GM21515 (cell line): Measurements from ENCODE around the gene DLGAP1.

Source experiments
- ATAC-seq: cut with Tn5 transposase; IDR thresholded peaks from one replicate; pipeline ENCODE4 v1.9.1; 2021; ENCODE audit not compliant: unreplicated experiment

Gene DLGAP1

DNA sequence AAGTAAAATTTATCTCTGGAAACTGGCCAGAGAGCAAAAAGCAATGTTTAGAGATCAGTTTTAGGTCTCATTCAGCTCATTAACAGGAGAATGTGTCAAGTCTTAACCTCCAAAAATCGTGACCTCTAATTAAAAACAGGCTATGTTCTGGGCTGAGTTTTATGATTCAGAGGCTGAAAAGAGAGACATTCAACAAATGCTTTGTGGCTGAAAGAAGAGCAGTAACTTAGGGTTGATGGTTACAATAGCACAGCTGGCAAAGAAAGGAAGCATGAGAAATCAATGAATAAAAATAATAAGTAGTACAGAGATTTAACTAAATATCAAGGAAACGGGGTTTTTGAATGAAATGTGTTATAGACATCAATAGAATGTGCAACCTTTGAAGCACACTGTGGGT is 992.1 kb downstream of the DLGAP1 start:
- ATAC-seq = no peak

DNA sequence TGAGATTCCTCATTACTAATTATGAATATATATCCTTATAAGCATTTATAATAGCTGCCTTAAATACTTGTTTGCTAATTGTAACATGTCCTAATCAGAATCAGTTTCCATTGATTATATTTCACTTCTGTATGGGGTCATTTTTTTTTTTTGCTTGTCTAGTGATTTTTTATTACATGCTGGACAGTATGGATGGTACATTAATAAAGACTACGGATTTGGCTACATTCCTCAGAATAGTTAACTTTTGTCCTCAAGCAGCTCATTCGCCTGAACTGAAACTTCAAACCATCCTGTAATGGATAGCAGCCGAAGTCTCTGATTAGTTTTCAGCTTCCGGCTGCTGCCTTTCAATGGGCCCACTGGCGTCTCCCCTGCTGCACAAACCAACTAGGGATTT is 993.4 kb downstream of the DLGAP1 start:
- no peak for ATAC-seq

DNA sequence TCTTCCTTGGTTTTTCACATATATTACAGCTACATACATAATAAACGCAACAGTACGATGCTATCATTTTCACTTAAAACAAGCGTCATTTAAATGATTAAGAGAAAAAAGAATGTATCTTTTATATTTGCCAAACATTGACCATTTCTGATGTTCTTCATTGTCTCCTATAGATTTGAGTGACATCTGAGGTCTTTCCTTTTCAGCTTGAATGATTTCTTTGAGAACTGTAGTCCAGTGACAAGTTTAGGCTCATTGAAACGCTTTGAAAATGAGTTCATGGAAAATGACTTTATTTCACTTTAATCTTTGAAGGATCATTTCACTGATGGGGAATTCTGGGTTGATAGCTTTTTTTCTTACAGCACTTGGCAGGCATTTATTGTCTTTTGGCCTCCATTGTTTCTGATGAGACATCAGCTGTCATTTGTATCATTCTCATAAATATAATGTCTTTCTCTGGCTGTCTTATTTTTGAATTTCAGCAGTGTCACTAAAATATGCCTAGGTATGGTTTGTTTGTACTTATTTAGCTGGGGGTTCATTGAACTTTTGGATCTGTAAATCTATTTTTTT is 994.2 kb downstream of the DLGAP1 start:
- no peak for ATAC-seq

DNA sequence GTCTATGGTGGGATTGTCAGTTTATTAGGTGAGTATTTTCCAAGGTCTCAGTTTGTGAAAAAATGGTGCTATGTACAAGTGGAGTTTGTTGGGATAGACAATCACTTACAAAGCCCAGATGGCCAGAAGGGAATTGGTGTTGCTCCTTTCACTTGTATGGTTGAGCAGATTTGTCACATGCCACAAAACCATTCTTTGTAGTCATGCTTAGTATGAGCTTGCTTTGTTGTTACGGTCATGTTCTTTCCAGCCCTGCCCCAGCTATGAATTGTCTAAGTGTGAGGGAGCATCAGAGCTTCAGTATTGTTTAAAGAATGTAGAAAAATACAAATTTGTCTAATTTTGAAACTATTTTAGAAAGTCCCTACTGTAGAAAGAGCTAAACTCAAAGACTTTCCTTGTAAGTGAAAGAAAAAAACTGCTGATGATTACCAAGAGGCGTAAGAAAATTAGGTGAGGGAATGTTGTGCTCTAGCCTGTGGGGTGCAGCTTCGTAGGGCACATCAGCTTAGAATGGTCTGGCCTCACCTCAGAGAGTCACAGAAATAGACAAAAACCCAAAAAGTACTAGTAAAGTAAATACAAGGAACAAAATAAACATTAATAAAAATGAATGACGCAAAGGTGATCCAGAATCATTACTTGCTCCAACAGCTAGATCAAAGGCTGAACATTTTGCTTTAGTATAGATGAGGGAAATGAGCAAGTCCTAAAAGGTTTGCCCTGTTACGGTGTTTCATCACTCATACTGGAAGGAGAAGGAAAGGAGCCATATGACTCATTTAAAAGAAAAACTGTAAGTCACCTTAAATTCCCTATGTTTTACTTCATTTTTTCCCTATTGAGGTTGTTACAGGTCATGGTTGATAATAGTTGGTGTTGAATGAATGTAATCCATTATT is 995.9 kb downstream of the DLGAP1 start:
- ATAC-seq = no peak

DNA sequence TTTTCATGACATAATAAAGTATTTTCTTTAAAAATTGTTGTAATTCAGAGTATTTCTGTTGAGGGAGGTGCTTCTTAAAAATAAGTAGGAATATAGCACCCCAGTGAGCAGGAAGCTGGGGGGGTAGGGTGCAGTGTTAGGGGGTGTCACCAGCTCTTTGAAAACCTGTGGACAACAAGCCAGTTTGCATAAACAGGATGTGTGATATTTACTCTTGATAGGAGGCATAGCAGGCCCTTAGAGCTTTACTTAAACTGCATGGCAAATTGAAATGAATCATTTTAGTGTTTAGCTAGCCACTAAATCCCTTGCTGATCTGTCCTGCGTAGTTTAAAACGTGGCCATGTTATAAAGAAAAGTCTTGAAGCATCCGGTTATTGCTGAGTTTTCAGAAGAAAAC is 996.7 kb downstream of the DLGAP1 start:
- no peak for ATAC-seq

DNA sequence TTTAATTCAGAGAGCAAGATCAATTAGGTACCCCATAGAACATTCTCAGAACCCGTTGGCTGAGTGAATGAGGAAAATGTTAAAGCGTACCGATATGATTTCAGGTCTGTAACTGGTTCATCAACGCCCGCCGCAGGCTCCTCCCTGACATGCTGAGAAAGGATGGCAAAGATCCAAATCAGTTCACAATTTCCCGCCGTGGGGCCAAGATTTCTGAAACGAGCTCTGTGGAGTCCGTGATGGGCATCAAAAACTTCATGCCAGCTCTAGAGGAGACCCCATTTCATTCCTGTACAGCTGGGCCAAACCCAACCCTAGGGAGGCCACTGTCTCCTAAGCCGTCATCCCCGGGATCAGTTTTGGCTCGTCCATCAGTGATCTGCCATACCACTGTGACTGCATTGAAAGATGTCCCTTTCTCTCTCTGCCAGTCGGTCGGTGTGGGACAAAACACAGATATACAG is 997.8 kb downstream of the DLGAP1 start:
- no peak for ATAC-seq

DNA sequence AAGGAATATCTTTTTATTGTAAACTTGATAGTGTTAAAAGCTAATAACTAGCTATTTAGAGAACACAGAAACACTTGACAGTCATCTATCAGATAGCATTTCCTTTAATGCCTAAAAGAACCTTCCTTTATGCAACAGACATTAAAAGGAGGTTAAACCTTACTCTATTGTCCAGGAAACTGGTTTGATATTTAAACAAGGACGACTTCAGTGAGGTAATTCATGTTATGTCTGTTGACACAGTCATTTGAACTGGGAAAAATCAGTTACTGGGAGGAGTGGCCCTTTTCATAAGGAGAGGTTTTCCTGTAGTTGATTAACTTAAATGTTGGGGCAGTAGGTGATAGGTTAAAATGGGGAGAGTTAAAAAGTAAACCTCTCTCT is 998.4 kb downstream of the DLGAP1 start:
- no peak for ATAC-seq

DNA sequence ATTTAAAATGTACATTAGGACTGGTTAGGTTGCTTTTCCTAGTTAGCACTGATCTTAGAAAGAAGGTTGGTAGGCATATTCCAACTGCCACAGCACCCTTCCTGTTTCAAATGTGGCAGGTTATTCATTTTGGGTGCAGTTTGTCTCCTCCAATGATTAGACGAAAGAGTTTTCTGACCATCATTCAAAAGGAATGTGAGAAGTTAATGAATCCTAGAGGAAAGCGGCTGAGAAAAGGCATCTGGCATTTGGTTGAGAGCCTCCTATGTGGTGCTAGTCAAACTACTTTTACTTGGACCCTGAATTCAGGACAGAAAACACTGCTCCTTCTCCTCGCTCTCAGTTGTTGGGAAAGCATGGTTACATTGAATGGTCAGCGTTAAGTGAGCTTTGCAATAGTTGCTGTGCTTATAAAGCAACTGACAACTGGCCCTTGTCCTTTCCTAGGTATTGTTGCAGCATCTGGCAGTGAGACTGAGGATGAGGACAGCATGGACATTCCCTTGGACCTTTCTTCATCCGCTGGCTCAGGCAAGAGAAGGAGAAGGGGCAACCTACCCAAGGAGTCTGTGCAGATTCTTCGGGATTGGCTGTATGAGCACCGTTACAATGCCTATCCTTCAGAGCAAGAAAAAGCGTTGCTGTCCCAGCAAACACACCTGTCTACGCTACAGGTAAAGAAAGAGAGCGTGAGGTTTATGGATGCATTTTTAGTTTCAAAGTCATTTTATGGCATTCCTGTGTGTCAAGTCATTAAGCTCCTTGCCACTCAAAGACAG is 999.0 kb downstream of the DLGAP1 start:
- ATAC-seq = no peak

DNA sequence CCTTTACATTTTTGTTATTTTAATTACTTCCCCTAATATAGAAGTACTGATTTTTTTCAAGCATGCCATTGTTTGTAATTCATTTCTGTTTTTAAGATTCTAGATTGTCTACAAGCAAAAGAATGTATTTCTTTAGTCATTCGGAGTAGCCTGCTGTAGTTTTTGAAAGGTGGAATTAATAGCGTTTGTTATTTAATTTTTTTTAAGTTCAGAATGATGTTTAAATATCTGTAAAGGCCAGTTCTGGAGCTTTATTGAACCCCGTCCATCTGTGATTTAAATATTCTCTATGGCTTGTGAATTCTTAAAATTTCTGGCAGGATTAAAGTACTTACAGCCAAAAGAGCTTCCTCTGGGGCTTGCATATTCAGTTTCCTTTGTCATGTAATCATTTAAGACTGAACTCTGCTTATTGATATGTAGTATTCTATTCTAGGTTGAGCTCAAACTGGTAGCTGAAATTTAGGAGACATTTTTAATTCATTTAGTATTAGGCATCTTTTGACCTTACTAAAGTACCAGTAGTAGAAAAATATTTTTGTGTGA is 999.9 kb downstream of the DLGAP1 start:
- ATAC-seq = no peak

DNA sequence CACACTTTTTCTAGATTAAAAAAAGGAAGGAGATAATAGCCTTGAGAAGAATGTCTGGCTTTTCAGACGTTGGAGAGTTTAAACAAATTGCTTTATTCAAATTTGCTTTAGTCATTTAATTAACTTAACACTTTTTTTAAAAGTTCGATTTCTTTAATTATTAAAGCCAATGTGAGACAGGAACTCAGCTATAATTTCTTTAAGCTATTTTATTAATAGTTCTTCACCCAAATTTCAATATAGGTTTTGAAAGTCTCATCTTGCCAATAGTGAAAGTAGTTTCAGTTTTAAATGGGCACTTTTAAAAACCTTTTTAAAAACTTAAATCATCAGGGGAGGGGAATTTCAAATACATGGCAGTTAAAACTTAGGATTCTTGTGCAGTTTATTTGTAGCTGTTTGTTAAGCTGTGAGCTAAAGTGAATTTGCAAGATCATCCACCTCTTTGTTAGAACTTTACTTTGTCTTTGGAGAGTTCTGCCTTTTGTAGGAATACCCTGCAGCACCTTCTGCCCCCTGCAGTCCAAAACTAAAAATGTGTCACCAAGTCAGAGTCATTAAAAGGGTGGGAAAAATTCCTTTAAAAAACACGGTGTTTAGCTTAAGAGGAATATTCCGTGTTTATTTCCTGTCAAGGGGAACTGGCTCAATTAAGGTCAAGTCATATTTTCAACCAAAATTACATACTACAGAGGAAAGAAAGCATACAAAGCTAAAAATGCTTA is 1000.6 kb downstream of the DLGAP1 start:
- ATAC-seq = no peak

DNA sequence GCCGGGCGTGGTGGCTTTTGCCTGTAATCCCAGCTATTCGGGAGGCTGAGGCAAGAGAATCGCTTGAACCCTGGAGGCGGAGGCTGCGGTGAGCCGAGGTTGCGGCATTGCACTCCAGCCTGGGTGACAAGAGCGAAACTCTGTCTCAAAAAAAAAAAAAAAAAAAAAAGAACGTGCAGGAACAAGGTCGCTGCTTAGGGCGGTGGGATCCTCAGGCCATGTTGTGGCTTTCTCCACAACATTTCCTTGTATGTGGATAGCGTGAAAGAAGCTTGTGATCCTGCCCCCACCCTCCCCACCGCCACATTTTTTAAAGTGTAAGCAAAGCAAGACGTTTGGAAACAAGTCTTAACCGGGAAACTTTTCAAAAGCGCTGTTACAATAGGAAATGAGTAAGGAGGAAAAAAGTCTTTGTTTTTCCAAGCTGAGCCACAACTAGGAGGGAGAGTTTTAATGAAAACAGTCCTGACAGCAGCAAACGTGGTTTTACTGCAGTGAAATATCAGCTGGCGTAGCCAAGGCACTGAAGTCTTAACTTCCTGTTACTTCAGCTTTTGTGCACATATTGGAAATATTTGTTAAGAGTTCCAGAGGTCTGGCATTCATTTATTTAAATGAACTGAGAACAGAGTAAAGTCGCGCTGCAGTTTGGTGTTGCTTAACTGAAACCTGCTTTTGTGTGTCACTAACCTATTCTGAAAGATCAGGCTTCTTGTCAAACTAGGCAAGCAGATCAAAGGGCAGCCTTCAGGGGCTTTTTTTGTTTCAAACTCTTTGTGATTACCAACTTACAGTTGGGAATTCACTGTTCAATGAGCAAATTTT is 1001.4 kb downstream of the DLGAP1 start:
- ATAC-seq = no peak

DNA sequence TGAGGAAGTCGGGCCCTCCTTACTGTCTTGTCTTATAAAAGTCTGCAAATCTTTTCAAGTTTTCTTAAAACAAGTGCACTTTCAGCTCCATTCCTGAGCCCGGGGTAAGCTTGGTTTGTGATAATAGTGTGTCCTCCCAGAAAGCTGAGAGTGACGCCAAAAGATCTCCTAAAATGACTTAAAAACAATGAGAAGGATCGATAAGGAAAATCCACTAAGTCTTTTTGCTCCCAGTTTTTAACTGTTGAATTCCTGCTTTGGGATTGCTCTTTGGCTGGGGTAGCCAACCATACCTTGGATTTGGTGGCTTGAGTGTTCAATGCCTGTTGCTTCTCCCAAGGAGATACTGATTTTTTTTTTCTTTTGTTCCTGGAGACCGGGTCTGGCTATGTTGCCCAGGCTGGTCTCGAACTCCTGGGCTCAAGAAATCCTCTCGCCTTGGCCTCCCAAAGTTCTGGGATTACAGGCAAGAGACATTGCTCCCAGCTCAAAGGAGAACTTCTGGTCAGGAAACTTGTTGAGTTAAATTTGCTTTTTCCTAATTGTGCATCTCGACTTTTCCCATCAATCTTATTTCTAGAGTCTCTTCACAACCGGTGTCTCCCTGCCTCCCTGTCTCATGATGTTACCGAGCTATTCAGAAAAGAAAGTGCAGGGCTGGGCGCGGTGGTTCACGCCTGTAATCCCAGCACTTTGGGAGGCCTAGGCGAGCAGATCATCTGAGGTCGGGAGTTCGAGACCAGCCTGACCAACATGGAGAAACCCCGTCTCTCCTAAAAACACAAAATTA is 1002.2 kb downstream of the DLGAP1 start:
- ATAC-seq = no peak

DNA sequence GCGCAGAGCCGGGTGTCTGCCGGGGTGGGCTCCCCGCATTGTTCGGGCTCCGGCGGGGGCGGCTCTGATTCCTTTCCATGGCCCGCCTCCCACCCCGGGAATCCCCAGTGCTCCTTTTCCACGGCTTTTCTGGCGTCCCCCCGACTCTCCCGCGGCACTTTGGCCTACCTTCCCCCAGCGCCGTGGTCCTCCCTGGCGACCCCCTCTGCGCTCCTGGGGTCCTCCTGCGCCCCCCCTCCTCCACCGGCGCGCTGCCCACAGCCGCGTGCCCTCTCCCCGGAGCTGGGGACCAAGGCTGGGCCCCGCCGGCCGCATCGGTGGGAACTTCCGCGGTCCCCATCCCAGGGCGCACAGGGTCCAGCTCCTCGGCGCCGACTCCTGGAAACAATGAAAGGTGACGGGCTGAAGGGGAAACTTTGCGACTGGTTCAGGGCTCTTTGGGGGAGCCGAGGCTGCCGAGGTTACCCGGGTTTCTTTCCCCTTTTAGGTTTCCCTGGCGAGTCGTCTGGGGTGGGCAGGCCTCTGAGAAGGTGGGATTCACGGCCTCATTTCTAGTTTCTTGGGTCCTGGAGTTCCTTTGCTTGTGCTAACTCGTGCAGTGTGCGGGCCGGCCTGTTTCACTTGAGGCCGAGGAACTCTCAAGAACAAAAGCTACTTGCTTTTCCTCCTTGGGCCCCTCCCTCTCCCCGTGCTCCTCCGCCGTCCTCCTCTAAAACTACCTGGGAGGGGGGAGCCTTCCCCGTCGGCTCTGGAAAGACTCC is 1002.9 kb downstream of the DLGAP1 start:
- ATAC-seq = no peak

DNA sequence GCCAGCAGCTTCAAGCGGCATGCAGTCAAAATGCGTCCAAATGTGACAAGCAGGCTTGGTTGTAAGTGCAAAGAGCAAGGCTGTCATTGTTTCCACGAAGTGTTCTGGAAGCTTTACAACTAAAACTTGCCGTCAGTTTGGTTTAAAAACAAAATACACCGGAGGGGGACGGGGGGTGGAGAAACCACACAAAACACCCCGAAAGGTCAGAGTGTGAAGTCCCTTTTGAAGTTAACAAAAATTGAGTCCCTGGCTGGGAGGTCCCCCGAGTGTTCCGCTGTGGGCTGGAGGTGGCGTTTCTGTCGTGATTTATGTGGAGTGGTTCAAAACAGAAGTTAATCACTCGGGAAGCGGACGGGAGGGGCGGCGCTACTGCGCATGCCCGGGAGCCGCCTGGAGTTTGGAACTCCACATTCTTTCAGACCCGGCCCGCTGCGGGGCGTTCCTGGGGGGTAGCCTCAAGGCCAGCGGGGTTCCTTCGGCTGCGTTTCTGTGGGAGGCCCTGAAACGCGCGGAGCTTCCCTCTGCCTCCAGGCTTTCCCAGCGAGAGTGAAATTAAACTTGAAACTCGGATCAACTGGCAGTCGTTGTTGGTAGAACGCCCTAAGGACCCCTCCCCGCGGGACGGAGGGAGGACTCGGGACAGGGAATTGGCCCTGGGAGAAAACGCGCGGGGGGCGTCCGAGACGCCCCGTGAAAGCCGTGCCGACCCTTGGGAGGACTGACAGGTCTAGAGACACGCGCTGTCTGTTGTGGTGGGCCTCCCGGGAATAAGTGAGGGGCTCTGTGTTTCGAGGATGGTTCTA is 1003.7 kb downstream of the DLGAP1 start:
- ATAC-seq = no peak

DNA sequence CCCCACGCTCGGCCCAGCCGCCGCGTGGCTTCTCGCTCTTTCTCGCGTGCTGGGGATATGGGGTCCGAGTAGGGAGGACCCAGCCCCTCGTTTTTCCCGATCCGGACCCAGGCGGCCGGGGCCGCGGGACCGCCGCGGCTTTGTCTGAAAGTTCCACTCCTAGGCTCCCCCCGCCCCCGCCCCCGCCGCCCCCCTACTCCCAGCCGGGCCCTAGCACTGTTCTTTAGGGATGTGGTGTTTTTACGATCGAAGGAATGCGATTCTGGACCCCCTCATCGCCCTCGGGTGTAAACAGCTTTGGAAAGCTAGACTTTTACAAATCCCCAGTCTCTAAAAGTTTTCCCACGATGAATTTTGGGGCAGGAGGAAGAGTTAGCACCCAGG is 1004.3 kb downstream of the DLGAP1 start:
- ATAC-seq = no peak

DNA sequence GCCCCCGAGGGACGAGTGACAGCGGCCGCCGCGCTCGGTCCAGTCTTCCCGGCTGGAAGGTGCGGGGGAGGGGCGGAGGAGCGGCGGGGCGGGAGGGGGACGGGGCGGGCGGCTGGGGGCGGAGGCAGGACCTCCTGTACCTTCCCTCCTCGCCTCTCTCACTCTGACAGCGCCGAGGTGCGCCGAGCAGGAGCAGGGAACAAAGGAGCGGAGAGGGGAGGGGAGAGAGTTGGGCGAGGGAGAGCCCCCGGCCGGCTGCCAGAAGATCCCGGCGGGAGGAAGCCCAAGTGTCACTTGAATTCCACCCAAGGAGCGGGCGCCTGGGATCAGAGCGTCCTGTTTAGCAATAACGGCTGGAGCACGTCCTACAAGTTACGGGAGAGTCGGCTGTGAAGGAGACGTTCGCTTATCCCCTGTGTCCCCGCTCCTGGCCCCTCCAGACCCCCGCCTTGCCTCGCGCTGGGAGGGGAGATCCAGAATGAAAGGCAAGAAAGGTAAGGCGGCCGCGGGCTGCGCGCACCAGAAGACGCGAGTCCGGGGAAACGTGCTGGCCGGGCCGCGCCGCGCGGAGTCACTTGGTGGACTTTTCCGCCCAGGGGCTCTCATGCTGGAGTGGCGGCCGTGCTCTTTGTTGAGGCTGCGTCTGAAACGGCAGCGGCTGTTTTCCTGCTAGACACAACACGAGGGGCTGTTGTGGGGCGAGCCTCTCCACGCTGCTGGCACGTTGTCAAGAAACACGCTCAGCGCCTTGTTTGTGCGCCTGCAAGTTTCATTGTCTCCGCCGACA is 1004.9 kb downstream of the DLGAP1 start, which contains the start of gene TGIF1:
Gene TGIF1, plus strand, starts transcription at position 161 of the 787 bp plus-strand sequence. Its CDS starts 318 bp downstream, at position 479.
- ATAC-seq = no peak

DNA sequence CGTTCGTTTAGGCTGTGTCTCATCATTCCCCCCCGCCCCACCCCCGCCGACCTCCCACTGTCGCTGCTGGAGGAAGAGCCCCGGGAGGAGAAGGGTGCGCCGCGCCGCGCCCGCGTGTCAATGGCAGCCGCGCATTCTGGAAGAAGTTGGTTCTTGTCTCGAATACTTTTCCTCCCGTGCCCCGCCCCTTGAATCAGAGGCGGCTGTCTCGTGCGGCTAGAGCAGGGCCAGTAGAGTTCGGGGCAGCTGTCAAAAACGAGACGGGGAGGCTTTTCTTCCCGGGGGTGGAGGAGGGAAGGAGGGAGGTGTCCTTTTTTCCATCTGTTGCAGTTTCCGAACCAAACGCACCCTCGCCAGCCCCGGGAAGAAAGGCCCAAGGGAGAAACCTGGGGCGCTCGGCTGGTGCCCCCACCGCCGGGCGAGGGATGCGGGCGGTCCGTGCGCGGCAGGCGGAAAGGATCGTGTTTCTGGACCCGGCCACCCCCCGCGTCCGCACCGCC is 1005.5 kb downstream of the DLGAP1 start:
- peak; percentile 6 for ATAC-seq
